OCI-LY1 (cell line): ENCODE data around the gene FAM90A1.
"Not testable (repeated sequence)": the region's sequence is repeated elsewhere in the genome, so short reads cannot be mapped to it uniquely, and the experiment has no call there.

Experiments used
- H2AFZ ChIP-seq: fragments of 200-600 bp; sonication (generic), shearing (Covaris generic); 2 replicates; pipeline ENCODE4 v1.6.0; 2014; ENCODE audit warnings: antibody characterized with exemption, mild to moderate bottlenecking, low read length
- H3F3A ChIP-seq: fragments of 200-600 bp; sonication (generic), shearing (Covaris generic); 2 replicates; pipeline ENCODE4 v1.6.0; 2014; ENCODE audit warnings: mild to moderate bottlenecking, antibody characterized with exemption, low read length, moderate library complexity; ENCODE audit not compliant: insufficient read depth
- H3K27ac ChIP-seq: fragments of 200-600 bp; sonication (generic); 2 replicates; pipeline ENCODE4 v1.5.1; 2014; ENCODE audit warnings: low read length, mixed run types, mild to moderate bottlenecking, low read depth; ENCODE audit not compliant: poor library complexity, severe bottlenecking
- H3K27me3 ChIP-seq: fragments of 200-600 bp; sonication (generic); 2 replicates; pipeline ENCODE4 v1.6.0; 2014; ENCODE audit warnings: antibody characterized with exemption, mild to moderate bottlenecking, low read length, moderate library complexity; ENCODE audit not compliant: insufficient read depth
- H3K36me3 ChIP-seq: fragments of 200-600 bp; sonication (generic); 2 replicates; pipeline ENCODE4 v1.6.1; 2014; ENCODE audit warnings: mild to moderate bottlenecking, antibody characterized with exemption, low read length, moderate library complexity, mixed read lengths; ENCODE audit not compliant: insufficient read depth
- H3K4me1 ChIP-seq: fragments of 200-600 bp; sonication (generic); 2 replicates; pipeline ENCODE4 v1.5.1; 2014; ENCODE audit warnings: mild to moderate bottlenecking, low read length, moderate library complexity; ENCODE audit not compliant: insufficient read depth, severe bottlenecking
- H3K4me2 ChIP-seq: fragments of 200-600 bp; sonication (generic), shearing (Covaris generic); 2 replicates; pipeline ENCODE4 v1.6.1; 2014; ENCODE audit warnings: low read length
- H3K4me3 ChIP-seq: fragments of 200-600 bp; sonication (generic); 2 replicates; pipeline ENCODE4 v1.5.1; 2014; ENCODE audit warnings: low read length, low read depth, mild to moderate bottlenecking, mixed read lengths; ENCODE audit not compliant: poor library complexity, severe bottlenecking
- H3K79me2 ChIP-seq: fragments of 200-600 bp; shearing (Covaris generic); 2 replicates; pipeline ENCODE4 v1.6.1; 2016; ENCODE audit warnings: mixed run types, low read length, mixed read lengths; ENCODE audit not compliant: insufficient read depth
- H3K9ac ChIP-seq: fragments of 200-600 bp; sonication (generic), shearing (Covaris generic); 2 replicates; pipeline ENCODE4 v1.6.1; 2014; ENCODE audit warnings: mild to moderate bottlenecking, low read length, mixed read lengths
- H3K9me2 ChIP-seq: fragments of 200-600 bp; sonication (generic), shearing (Covaris generic); 2 replicates; pipeline ENCODE4 v1.6.1; 2014; ENCODE audit warnings: low read depth, mild to moderate bottlenecking, low read length, mixed read lengths
- H3K9me3 ChIP-seq: fragments of 200-600 bp; shearing (Covaris generic); 2 replicates; pipeline ENCODE4 v1.6.1; 2014; ENCODE audit warnings: low read length, mixed read lengths
- H4K20me1 ChIP-seq: fragments of 200-600 bp; sonication (generic), shearing (Covaris generic); 2 replicates; pipeline ENCODE4 v1.6.0; 2016; ENCODE audit warnings: mild to moderate bottlenecking, low read length; ENCODE audit not compliant: insufficient read depth

Gene FAM90A1

GRCh38 chr12:8252056-8252818 lies 24.8 kb upstream of the FAM90A1 start:
- H4K20me1 ChIP-seq, H3K27me3 ChIP-seq, H3K36me3 ChIP-seq, H3K4me3 ChIP-seq, H3K4me1 ChIP-seq, H3K4me2 ChIP-seq, H3F3A ChIP-seq, H3K9ac ChIP-seq, H3K27ac ChIP-seq, H3K9me3 ChIP-seq, H2AFZ ChIP-seq, H3K79me2 ChIP-seq, H3K9me2 ChIP-seq: not testable (repeated sequence)

DNA sequence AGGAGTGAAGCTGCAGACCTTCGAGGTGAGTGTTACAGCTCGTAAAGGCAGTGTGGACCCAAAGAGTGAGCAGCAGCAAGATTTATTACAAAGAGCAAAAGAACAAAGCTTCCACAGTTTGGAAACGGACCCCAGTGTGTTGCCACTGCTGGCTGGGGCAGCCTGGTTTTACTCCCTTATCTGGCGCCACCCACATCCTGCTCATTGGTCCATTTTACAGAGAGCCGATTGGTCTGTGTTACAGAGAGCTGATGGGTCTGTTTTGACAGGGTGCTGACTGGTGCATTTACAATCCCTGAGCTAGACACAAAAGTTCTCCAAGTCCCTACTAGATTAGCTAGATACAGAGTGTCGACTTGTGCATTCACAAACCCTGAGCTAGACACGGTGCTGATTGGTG lies 24.2 kb upstream of the FAM90A1 start:
- H3K27me3 ChIP-seq, H3K9ac ChIP-seq, H3K4me3 ChIP-seq, H2AFZ ChIP-seq, H3K79me2 ChIP-seq, H3K9me3 ChIP-seq, H3K4me2 ChIP-seq, H3K9me2 ChIP-seq, H4K20me1 ChIP-seq, H3F3A ChIP-seq, H3K27ac ChIP-seq, H3K4me1 ChIP-seq, H3K36me3 ChIP-seq: not testable (repeated sequence)

- H3K27me3 ChIP-seq, H3K4me1 ChIP-seq, H3K9me2 ChIP-seq, H3K27ac ChIP-seq, H3K4me2 ChIP-seq, H3K36me3 ChIP-seq, H3K79me2 ChIP-seq, H4K20me1 ChIP-seq, H3K9me3 ChIP-seq, H2AFZ ChIP-seq, H3K9ac ChIP-seq, H3F3A ChIP-seq, H3K4me3 ChIP-seq: not testable (repeated sequence)
Measured at GRCh38 chr12:8246941-8247535, 19.6 kb upstream of the FAM90A1 start.

DNA sequence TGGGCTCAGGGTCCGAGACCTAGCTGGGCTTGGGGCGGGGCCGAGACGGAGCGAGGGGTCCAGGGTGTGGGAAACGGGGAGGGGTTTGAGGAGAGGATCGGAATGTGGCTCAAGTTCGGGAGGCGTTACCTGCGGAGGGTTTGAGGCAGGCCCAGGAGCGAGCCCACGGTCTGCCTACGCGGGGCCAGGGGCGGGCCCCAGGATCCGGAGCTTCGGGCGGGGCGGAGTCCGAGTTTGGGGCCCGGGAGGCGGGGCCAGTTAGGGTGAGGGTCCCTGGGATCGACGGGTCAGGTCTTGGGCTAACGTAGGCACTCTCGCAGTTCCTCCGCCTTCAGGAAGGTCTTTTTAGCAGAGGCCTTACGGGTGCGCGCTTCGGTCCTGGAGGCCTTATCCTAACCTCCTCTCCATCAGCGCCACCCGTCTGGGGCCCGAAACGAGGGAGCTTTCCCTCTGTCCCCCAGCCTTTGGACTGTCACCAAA lies 16.3 kb upstream of the FAM90A1 start:
- not testable (repeated sequence) for H3F3A ChIP-seq, H3K27me3 ChIP-seq, H3K27ac ChIP-seq, H3K79me2 ChIP-seq, H3K36me3 ChIP-seq, H4K20me1 ChIP-seq, H2AFZ ChIP-seq, H3K9me3 ChIP-seq, H3K9me2 ChIP-seq, H3K4me1 ChIP-seq
- Histone ChIP-seq H3K9ac (peak overlapping the region; percentile 62; the same call in 1 of the 2 replicates), H3K4me2 (peak overlapping the region; percentile 67), H3K4me3 (peak overlapping the region; percentile 70)

DNA sequence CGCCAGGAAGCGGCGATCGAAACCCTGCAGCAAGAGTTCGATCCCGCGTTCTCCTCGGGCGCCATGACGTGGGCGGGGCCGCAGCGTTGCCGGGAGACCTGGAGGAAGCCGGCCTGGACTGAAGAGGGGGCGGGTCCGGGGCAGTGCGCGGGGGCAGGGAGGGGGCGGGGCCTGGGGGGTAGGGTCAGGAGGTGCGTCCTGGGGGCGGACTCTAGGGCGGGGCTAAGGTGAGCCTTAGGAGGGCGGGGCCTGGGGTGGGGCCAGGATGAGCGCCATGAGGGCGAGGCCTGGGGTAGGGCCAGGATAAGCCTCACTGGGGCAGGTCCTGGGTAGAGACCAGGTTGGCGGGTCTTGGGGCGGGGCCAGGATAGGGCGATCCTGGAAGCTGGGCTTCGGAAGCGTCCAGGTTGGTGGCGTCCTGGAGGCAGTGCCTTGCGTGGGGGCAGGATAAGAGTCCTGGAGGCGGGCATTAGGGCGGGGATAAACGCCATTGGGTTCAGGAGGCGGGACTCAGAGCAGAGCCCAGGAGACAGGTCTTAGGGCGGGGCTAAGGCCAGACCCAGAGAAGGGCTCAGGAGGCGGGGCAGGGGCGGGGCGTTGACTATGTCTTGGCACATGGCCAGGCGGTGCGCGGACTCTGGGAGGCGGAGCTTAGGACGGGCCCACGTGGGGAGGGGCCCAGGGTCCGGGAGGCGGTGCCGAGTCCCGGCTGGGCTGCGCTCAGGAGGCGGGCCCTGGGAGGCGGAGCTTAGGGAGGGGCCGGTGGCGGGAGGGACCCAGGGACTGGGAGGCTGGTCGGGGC lies 15.7 kb upstream of the FAM90A1 start:
- not testable (repeated sequence) for H2AFZ ChIP-seq, H3K27ac ChIP-seq

GRCh38 chr12:8242622-8242879 lies 15.1 kb upstream of the FAM90A1 start:
- not testable (repeated sequence) for H2AFZ ChIP-seq, H3K27me3 ChIP-seq, H3F3A ChIP-seq, H3K9me3 ChIP-seq, H3K36me3 ChIP-seq, H4K20me1 ChIP-seq, H3K79me2 ChIP-seq, H3K9me2 ChIP-seq, H3K4me1 ChIP-seq, H3K27ac ChIP-seq
- Histone ChIP-seq H3K4me2 (peak overlapping the region; percentile 66), H3K9ac (peak overlapping the region; percentile 57; the same call in 1 of the 2 replicates), H3K4me3 (peak overlapping the region; percentile 70)

More for the DNA sequence above, 15.7 kb upstream of the FAM90A1 start:
- H3K9ac ChIP-seq: peak overlapping the region; percentile 62; the same call in 1 of the 2 replicates
- H3K4me1 ChIP-seq, H3K36me3 ChIP-seq, H3K9me2 ChIP-seq, H4K20me1 ChIP-seq, H3K9me3 ChIP-seq, H3F3A ChIP-seq, H3K79me2 ChIP-seq, H3K27me3 ChIP-seq: not testable (repeated sequence)
- peak overlapping the region; percentile 70 for H3K4me3 ChIP-seq
- peak overlapping the region; percentile 67 for H3K4me2 ChIP-seq

DNA sequence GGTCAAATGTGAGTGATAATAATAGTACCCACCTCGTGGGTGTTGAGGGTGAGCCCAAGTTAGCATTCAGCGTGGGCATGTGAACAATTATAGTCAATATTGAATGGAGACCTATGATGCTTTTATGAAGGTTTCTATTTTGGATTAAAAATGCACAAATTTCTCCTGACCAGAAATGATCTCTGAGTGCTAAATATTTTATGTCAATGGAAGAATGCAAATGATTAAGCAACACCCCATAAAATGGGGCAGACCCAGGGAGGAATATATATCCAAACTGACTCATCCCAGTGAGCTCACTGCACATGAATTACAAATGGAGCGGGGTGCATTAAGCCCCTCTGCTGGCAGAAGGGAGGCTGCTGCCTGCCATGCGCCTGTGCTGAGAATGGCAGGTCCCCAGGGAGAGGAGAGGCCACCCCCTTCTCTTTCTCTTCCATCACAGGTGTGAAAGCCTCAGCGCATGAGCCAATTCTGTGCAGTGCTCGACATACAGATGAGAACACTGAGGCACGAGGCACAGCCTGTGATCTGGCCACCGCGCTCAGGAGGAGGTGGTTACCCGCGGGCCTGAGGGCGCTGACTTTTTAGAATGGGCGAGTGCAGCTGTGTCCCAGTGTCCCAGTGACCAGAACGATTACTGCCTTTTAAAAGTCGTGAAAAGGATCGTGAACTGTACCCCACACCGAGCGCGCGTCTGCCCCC lies 14.7 kb upstream of the FAM90A1 start:
- H3K27ac ChIP-seq, H4K20me1 ChIP-seq, H3K79me2 ChIP-seq, H3K9me2 ChIP-seq, H3K27me3 ChIP-seq, H3K4me1 ChIP-seq, H3K36me3 ChIP-seq, H3K9me3 ChIP-seq, H2AFZ ChIP-seq, H3F3A ChIP-seq: not testable (repeated sequence)
- Histone ChIP-seq H3K4me3 (peak overlapping the region; percentile 70), H3K4me2 (peak overlapping the region; percentile 66), H3K9ac (peak overlapping the region; percentile 57; the same call in 1 of the 2 replicates)
